Astrocyte (in vitro differentiated cells and primary cell): ENCODE results near the gene NID2. TPM values are rescaled to one million over a fixed set of nuclear protein-coding genes. Genes with fewer than 3 reads are reported as not detected.

Experiments used
- DNase-seq: peaks from one replicate; pipeline ENCODE4 v3.0.0-alpha.2; 2010; ENCODE audit warnings: low read depth
- FAIRE-seq: peaks from 2 replicates; lab custom pipeline; 2011; peaks lifted over from hg19 to GRCh38; lab: Jason Lieb, UNC
- H2AFZ ChIP-seq: 2 replicates; pipeline ENCODE4 v1.6.0; 2012; ENCODE audit warnings: low read depth, low read length, inconsistent platforms
- H3K27ac ChIP-seq: 2 replicates; pipeline ENCODE4 v1.5.1; 2011; ENCODE audit warnings: low read depth, low read length, inconsistent platforms
- H3K27me3 ChIP-seq: 2 replicates; pipeline ENCODE4 v1.6.0; 2011; ENCODE audit warnings: low read length, inconsistent platforms; ENCODE audit not compliant: insufficient read depth
- H3K36me3 ChIP-seq: 2 replicates; pipeline ENCODE4 v1.5.1; 2011; ENCODE audit warnings: low read length, inconsistent platforms; ENCODE audit not compliant: insufficient read depth
- H3K4me1 ChIP-seq: 2 replicates; pipeline ENCODE4 v1.5.1; 2011; ENCODE audit warnings: low read length, inconsistent platforms; ENCODE audit not compliant: insufficient read depth
- H3K4me2 ChIP-seq: 2 replicates; pipeline ENCODE4 v1.6.0; 2012; ENCODE audit warnings: low read length, inconsistent platforms
- H3K4me3 ChIP-seq: 2 replicates; pipeline ENCODE4 v1.5.1; 2011; ENCODE audit warnings: low read depth, mild to moderate bottlenecking, low read length, inconsistent platforms; ENCODE audit not compliant: insufficient read depth
- H3K79me2 ChIP-seq: 2 replicates; pipeline ENCODE4 v1.6.0; 2012; ENCODE audit warnings: mild to moderate bottlenecking, low read length, inconsistent platforms; ENCODE audit not compliant: insufficient read depth
- H3K9ac ChIP-seq: 2 replicates; pipeline ENCODE4 v1.6.0; 2012; ENCODE audit warnings: mild to moderate bottlenecking, low read length, inconsistent platforms
- H3K9me3 ChIP-seq: 2 replicates; pipeline ENCODE4 v1.5.1; 2012; ENCODE audit warnings: low read depth, mild to moderate bottlenecking, low read length, inconsistent platforms; ENCODE audit not compliant: insufficient read depth
- H4K20me1 ChIP-seq: 2 replicates; pipeline ENCODE4 v1.6.0; 2012; ENCODE audit warnings: low read length, inconsistent platforms; ENCODE audit not compliant: insufficient read depth
- H3K27ac Mint-ChIP-seq: one replicate; pipeline ENCODE4 v1.8.0; 2021; ENCODE audit warnings: mild to moderate bottlenecking, mixed read lengths; ENCODE audit not compliant: unreplicated experiment
- H3K27me3 Mint-ChIP-seq: one replicate; pipeline ENCODE4 v1.8.0; 2021; ENCODE audit warnings: low read depth, mixed read lengths; ENCODE audit not compliant: unreplicated experiment
- H3K36me3 Mint-ChIP-seq: one replicate; pipeline ENCODE4 v1.8.0; 2021; ENCODE audit warnings: low read depth, mixed read lengths; ENCODE audit not compliant: unreplicated experiment
- H3K4me1 Mint-ChIP-seq: one replicate; pipeline ENCODE4 v1.8.0; 2021; ENCODE audit warnings: low read depth, mixed read lengths; ENCODE audit not compliant: unreplicated experiment
- H3K4me3 Mint-ChIP-seq: one replicate; pipeline ENCODE4 v1.8.0; 2021; ENCODE audit warnings: mild to moderate bottlenecking, moderate library complexity, mixed read lengths; ENCODE audit not compliant: unreplicated experiment
- H3K9me3 Mint-ChIP-seq: one replicate; pipeline ENCODE4 v1.8.0; 2021; ENCODE audit warnings: mild to moderate bottlenecking, mixed read lengths; ENCODE audit not compliant: unreplicated experiment
- CTCF ChIP-seq: IDR thresholded peaks from 2 replicates; pipeline ENCODE4 v1.5.1; 2011; ENCODE audit warnings: low read depth, mild to moderate bottlenecking, inconsistent platforms, low read length, moderate library complexity; ENCODE audit not compliant: insufficient read depth
- EZH2 ChIP-seq: IDR thresholded peaks from 2 replicates; pipeline ENCODE4 v1.6.1; 2012; ENCODE audit warnings: mild to moderate bottlenecking, low read length, inconsistent platforms; ENCODE audit not compliant: insufficient read depth
- total RNA-seq: library from RNA; stranded (reverse); gene quantifications from 2 replicates; pipeline ENCODE4 v1.2.1, GENCODE V29; 2021

The NID2 gene
- total RNA-seq, 1 donor from 2014 or later: 22.3 TPM

- Histone ChIP-seq H3K27ac (no peak overlapping the region), H3K27me3 (no peaks in the 10 kb centered on the region), H3K4me2 (no peak overlapping the region), H2AFZ (no peak overlapping the region), H3K9me3 (no peaks in the 10 kb centered on the region), H3K4me1 (peaks cover 3% of the 10 kb centered on the region), H4K20me1 (peaks cover 9% of the 10 kb centered on the region), H3K4me3 (no peak overlapping the region), H3K36me3 (peaks cover 57% of the 10 kb centered on the region), H3K79me2 (peaks cover 6% of the 10 kb centered on the region), H3K9ac (no peak overlapping the region)
- DNase-seq (no peak), FAIRE-seq (no peak)
- H3K27ac Mint-ChIP-seq: no peak overlapping the region
- H3K9me3 Mint-ChIP-seq: no peaks in the 10 kb centered on the region
- TF ChIP-seq CTCF (no peak), EZH2 (no peak)
- H3K4me3 Mint-ChIP-seq: no peak overlapping the region
- no peaks in the 10 kb centered on the region for H3K4me1 Mint-ChIP-seq
- H3K36me3 Mint-ChIP-seq: peaks cover 15% of the 10 kb centered on the region
- H3K27me3 Mint-ChIP-seq: no peaks in the 10 kb centered on the region
Observed at GRCh38 chr14:52010173-52010693, 58.6 kb downstream of the NID2 start.

GRCh38 chr14:52008136-52008535 is 60.7 kb downstream of the NID2 start:
- H3K4me1 ChIP-seq: peaks cover 3% of the 10 kb centered on the region
- Mint-ChIP-seq H3K27ac (no peak overlapping the region), H3K36me3 (peaks cover 16% of the 10 kb centered on the region), H3K4me1 (no peaks in the 10 kb centered on the region), H3K4me3 (no peak overlapping the region), H3K9me3 (no peaks in the 10 kb centered on the region), H3K27me3 (no peaks in the 10 kb centered on the region)
- H3K4me3 ChIP-seq: no peak overlapping the region
- peaks cover 11% of the 10 kb centered on the region for H4K20me1 ChIP-seq
- TF ChIP-seq EZH2: no peak
- no peak for TF ChIP-seq CTCF
- no peaks in the 10 kb centered on the region for H3K9me3 ChIP-seq
- DNase-seq (no peak), FAIRE-seq (no peak)
- no peak overlapping the region for H3K27ac ChIP-seq
- peaks cover 75% of the 10 kb centered on the region for H3K36me3 ChIP-seq
- no peak overlapping the region for H3K4me2 ChIP-seq
- H3K79me2 ChIP-seq: peaks cover 6% of the 10 kb centered on the region
- H3K9ac ChIP-seq: no peak overlapping the region
- no peaks in the 10 kb centered on the region for H3K27me3 ChIP-seq
- H2AFZ ChIP-seq: no peak overlapping the region

- H3K4me1 Mint-ChIP-seq: no peaks in the 10 kb centered on the region
- FAIRE-seq (no peak), DNase-seq (no peak)
- peaks cover under 1% of the 10 kb centered on the region for H3K4me1 ChIP-seq
- H3K4me3 Mint-ChIP-seq: no peak overlapping the region
- peaks cover 18% of the 10 kb centered on the region for H3K36me3 Mint-ChIP-seq
- H3K27ac Mint-ChIP-seq: no peak overlapping the region
- H3K9ac ChIP-seq: no peak overlapping the region
- H3K36me3 ChIP-seq: peaks cover 79% of the 10 kb centered on the region
- H3K79me2 ChIP-seq: peaks cover 6% of the 10 kb centered on the region
- H2AFZ ChIP-seq: no peak overlapping the region
- H3K27me3 Mint-ChIP-seq: no peaks in the 10 kb centered on the region
- TF ChIP-seq CTCF (no peak), EZH2 (no peak)
- H3K9me3 Mint-ChIP-seq: no peaks in the 10 kb centered on the region
- H3K9me3 ChIP-seq: no peaks in the 10 kb centered on the region
- H3K4me3 ChIP-seq: no peak overlapping the region
- no peaks in the 10 kb centered on the region for H3K27me3 ChIP-seq
- H4K20me1 ChIP-seq: peaks cover 13% of the 10 kb centered on the region
- no peak overlapping the region for H3K4me2 ChIP-seq
- H3K27ac ChIP-seq: no peak overlapping the region
Observed at GRCh38 chr14:52007637-52008036, 61.2 kb downstream of the NID2 start.
